ENCODE results near the gene PLEKHA6. TPM values are rescaled to one million over a fixed set of nuclear protein-coding genes. Genes with fewer than 3 reads are reported as not detected.

The PLEKHA6 gene
- total and polyA plus RNA-seq, 10 donors = 0.47 to 6.5 (median 2.7) TPM

GRCh38 chr1:204259782-204260181, 99.9 kb downstream of the PLEKHA6 start:
- TF ChIP-seq CTCF (IDR thresholded peaks at IDR 0.05 in 8 of 11, conservative IDR thresholded peaks at IDR 0.05 in 3 of 11) (no peak), POLR2A (IDR thresholded peaks at IDR 0.05) (no peak), POLR2AphosphoS5 (IDR thresholded peaks at IDR 0.05) (no peak)
- DNase-seq = no peak
- intact Hi-C loops (cut with DNase I; ENCODE audit: low total_unique reads) = loop anchor here (10.0 kb wide), 1 partner anchor 105 kb away; no protein-coding TSS in a partner anchor
- Histone ChIP-seq H3K9me3 (no peaks in the 10 kb centered on the region), H3K36me3 (no peaks in the 10 kb centered on the region), H3K4me1 (peaks cover 0 to 10% (median 7%) of the 10 kb centered on the region in 6 donors), H3K27ac (no peak overlapping the region), H3K27me3 (replicated peaks in 1 of 7) (no peaks in the 10 kb centered on the region), H3K4me3 (no peak overlapping the region)
- 85 to 93% (median 91%) methylated on average over 5 of the region's 5 CpGs for WGBS, 5 donors

GRCh38 chr1:204259196-204259595, 100.5 kb downstream of the PLEKHA6 start:
- no peaks in the 10 kb centered on the region for H3K27me3 ChIP-seq (replicated peaks in 1 of 7)
- 86 to 96% (median 94%) methylated on average over 8 to 18 of the region's 18 CpGs for WGBS, 5 donors
- peaks cover 0 to 5% (median 2%) of the 10 kb centered on the region in 6 donors for H3K4me1 ChIP-seq
- no peaks in the 10 kb centered on the region for H3K9me3 ChIP-seq
- intact Hi-C loops (cut with DNase I; ENCODE audit: low total_unique reads) = loop anchor here (10.0 kb wide), 1 partner anchor 106 kb away; no protein-coding TSS in a partner anchor
- no peaks in the 10 kb centered on the region for H3K36me3 ChIP-seq
- DNase-seq = no peak
- no peak overlapping the region for H3K27ac ChIP-seq
- no peak overlapping the region for H3K4me3 ChIP-seq
- TF ChIP-seq POLR2A (IDR thresholded peaks at IDR 0.05) = no peak

GRCh38 chr1:204258213-204259115, 101.3 kb downstream of the PLEKHA6 start:
- no peaks in the 10 kb centered on the region for H3K4me1 ChIP-seq
- no peak overlapping the region for H3K27ac ChIP-seq
- H3K27me3 ChIP-seq (replicated peaks in 1 of 7) = no peaks in the 10 kb centered on the region
- DNase-seq = peak; percentile 84
- intact Hi-C loops (cut with DNase I; ENCODE audit: low total_unique reads) = loop anchor here (10.0 kb wide), 1 partner anchor 106 kb away; no protein-coding TSS in a partner anchor
- H3K9me3 ChIP-seq = no peaks in the 10 kb centered on the region
- no peaks in the 10 kb centered on the region for H3K36me3 ChIP-seq
- WGBS, 5 donors = 53 to 73% (median 68%) methylated on average over 5 to 7 of the region's 7 CpGs
- no peak overlapping the region for H3K4me3 ChIP-seq
- TF ChIP-seq POLR2AphosphoS5 (IDR thresholded peaks at IDR 0.05) = peak in 1 of 3 donors; percentile 17
- TF ChIP-seq POLR2A (IDR thresholded peaks at IDR 0.05) = no peak
- TF ChIP-seq CTCF (IDR thresholded peaks at IDR 0.05 in 8 of 11, conservative IDR thresholded peaks at IDR 0.05 in 3 of 11) = peak; percentile 7 to 75 (median 60)

- 84 to 96% (median 95%) methylated on average over 18 to 24 of the region's 24 CpGs for WGBS, 5 donors
Measured at GRCh38 chr1:204257446-204257845, 102.3 kb downstream of the PLEKHA6 start.

More at GRCh38 chr1:204257446-204257845, 102.3 kb downstream of the PLEKHA6 start:
- no peak for DNase-seq
- no peaks in the 10 kb centered on the region for H3K27me3 ChIP-seq (replicated peaks in 1 of 7)
- no peaks in the 10 kb centered on the region for H3K36me3 ChIP-seq
- no peak overlapping the region for H3K4me3 ChIP-seq
- intact Hi-C loops (cut with DNase I; ENCODE audit: low total_unique reads) = loop anchor here (10.0 kb wide), 1 partner anchor 107 kb away; no protein-coding TSS in a partner anchor
- no peaks in the 10 kb centered on the region for H3K4me1 ChIP-seq
- no peak for TF ChIP-seq POLR2AphosphoS5 (IDR thresholded peaks at IDR 0.05)
- no peak for TF ChIP-seq CTCF (IDR thresholded peaks at IDR 0.05 in 8 of 11, conservative IDR thresholded peaks at IDR 0.05 in 3 of 11)
- TF ChIP-seq POLR2A (IDR thresholded peaks at IDR 0.05) = no peak
- no peaks in the 10 kb centered on the region for H3K9me3 ChIP-seq
- H3K27ac ChIP-seq = no peak overlapping the region
